T-helper 9 cell (primary cell): ENCODE results near the gene GOLGA6B.
"Not testable (repeated sequence)": the region's sequence is repeated elsewhere in the genome, so short reads cannot be mapped to it uniquely, and the experiment has no call there.

Experiments used
- DNase-seq: peaks from one replicate; pipeline ENCODE4 v3.0.0-alpha.2; 2020

The GOLGA6B gene

DNA sequence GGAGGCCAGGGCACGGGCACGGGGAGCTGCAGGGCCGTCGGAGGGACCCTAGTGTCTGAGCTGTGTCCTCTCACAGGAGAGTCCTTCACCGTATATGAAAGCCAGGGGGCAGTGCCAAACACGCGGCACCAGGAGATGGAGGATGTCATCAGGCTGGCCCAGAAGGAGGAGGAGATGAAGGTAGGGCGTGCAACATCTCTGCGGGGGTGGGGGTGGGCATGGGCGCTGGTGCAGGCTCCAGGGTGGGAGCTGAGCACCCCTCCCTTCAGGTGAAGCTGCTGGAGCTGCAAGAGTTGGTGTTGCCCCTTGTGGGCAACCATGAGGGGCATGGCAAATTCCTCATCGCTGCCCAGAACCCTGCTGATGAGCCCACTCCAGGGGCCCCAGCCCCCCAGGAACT, 11.2 kb downstream of the GOLGA6B start:
- DNase-seq = not testable (repeated sequence)

DNA sequence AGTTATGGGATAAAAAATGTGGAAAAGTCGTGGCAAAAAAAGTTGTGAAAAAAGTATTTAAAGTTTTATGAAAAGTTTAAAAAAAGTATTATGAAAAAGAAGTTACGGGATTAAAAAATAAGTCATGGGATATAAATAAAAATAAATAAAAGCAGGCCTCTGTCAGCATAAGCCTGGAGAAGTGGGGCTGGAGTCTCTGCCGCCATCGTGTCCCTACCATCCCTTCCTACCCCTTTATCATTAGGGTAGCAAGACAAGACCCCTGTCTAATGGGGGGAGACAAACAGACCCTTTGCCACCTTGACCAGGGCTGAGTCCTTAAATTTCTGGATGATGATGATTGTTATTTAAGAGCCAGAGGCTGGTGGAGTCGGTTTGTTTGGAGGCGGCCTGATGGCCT, 15.3 kb downstream of the GOLGA6B start:
- DNase-seq = not testable (repeated sequence)

DNA sequence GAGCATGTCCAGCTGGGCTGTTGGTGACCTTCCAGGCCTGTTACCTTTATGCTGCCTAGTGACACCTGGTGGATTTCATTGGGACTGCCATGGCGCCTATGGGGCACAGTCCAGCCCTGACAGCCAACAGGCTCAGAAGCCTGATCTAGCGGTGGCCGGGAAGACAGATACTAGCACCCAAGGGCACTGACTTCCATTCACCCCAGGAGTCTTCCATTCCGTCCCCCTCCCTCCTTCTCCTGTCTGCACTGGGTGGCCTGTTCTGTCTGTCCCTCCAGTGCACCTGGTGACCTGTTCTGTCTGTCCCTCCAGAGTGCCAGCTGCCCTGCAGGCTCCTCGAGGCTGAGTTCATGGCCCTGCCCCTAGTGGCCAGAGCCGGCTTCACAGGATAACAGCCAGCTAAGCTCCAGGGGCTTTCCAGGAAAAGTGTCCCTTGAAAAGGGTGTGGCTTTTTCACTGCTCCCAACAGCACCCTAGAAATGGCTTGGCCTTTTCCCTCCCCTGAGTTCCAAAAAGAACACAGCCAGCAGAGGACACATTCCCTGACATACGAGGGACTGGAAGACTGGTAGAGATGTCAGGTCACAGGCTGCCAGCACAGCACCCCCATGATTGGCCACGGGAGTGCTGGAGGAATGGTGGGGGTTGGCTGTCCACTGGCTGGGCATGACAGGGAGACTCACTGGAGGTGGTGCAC, 16.3 kb downstream of the GOLGA6B start:
- DNase-seq = peak; percentile 55

DNA sequence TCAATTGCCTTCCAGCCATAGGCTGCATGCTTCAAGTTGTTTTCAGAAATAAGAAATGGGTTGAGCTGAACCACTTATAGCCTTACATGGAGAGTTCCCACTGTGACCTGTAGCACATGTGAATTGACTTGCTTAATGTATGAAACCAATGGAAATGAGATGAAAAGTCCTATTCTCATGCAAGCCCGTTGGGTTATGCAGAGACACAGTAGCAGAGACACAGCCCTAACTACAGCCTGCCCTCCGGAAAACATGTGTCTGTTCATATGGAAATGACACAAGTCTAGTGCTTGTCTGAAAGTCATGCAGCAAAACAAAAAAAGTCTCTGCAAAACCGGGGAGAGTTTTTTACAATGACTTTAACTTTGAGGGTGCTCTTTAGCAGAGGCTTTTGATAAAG, 17.0 kb downstream of the GOLGA6B start:
- no peak for DNase-seq

DNA sequence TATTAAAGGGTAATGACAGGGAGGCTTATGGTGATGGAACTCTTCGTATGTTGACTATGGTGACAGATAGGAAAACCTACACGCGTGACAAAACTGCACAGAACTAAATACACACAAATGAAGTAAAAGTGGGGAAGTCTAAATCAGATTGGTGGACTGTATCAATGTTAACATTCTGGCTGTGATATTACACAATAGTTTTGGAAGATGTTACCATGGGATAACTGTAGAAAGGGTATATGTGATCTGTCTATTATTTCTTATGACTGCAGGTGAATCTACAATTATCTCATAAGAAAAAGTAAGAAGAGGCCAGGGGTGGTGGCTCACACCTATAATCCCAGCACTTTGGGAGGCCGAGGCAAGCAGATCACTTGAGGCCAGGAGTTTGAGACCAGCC, 22.3 kb downstream of the GOLGA6B start:
- no peak for DNase-seq

DNA sequence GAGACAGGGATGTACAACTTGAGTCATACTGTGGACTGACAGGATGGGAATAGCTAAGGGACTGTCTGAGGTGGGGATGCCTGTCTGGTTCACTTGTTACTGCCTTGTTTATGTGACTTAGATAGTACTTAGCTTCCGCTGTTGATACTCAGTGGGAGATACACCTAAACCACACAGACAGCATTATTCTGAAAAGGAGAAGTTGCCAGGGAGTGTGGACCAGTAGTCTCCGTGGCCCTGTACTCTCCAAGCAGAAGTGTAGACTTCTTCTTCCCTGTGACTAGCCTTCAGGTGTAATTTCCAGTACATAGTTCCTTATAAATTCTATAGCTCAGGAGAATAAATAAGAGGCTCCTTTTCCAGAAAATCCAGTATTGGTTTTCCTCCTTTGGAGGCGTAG, 26.4 kb downstream of the GOLGA6B start:
- DNase-seq = no peak

DNA sequence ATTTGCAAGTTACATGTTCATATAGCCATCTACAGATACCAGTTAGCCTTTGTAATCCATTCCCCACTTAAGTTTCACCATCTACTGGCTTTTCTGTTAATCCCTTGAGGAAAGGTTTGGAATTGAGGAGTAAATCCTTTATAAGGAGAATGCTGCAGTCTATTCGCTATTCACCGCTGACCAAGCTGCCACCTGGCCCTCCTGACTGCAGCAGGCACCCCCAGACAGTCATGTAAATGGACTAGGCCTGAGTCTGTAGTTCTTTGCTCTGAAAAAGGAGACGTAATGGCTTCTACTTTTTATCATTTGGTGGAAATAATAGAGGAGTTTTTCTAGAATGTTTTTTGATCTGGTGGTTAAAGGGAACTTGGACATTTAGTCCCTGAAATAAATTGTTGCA, 28.3 kb downstream of the GOLGA6B start:
- DNase-seq = no peak

DNA sequence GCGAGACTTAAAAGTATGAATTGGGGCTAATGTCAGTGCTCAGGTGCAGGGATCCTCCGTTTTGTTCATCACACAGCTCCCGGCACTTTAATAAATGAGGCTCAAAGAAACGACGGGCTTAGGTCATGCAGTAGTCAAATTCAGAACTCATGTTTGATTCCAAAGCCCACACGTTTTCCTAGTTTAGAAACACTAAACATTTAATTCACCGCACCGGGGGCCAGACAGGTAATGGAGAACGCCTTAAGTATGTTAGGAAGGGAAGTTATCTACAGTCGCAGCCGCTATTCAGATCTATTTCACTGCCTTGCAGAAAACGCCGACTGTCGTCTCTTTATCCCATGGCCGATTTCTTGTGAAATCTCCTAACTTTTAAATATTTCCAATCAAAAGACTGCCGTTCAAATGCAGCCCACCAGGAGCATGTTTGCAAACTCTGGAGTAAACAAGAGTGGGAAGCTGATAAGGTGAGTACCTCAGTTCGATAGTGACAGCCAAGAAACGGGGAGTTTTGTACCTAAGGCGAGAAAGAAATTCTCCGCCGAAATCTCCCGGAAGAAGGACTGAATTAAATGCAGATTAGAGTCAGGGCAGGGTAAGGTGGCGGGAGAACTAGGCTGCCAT, 30.9 kb downstream of the GOLGA6B start:
- no peak for DNase-seq

DNA sequence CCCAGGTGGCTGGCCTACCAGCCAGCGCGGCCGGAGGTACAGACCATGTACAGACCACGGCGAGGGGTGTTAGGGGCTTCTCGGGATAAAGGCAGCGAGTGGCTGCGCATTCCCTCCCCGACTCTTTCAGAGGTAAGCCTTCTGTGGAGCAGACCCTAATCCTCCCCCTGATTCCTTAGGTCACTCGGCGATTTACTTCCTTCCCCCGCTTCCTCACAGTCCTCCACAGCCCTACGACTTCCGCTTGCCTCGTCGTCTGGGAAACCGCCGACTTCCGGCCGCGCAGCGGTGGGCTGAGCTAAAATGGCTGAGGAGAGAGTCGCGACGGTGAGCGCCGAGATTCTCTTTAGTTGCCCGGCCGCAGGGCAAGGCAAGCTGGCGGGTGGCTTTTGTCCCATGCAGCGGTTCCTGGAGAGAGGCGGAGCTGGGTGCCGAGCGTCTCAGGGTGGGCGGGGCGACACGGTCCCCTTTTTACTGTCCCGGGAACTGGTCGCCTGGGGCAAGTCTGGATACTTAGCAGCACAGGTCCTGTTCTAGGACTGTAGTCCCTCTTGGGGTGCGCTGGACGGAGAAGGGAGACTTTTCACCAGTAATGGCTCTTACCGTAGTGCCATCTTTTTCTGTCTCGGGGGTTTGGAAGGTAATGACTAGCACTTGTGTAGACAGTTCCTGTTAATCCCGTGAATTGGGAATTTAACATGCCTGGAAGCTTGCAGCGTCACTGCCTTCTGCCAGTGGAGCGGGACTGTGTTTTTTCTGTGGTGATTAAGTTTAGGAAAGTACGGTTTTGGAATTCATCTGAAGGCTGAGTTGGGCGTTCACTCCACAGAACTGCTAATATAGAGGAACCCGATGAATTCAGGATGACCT, 31.7 kb downstream of the GOLGA6B start, which contains the start of the genes BBS4 and HIGD2B:
Gene BBS4 (plus strand): TSS at position 283 of the 870 bp plus-strand sequence. CDS start 21 bp downstream, at position 304.
Gene HIGD2B (minus strand): TSS at position 258 of the 870 bp plus-strand sequence. CDS start 9,808 bp downstream, outside the sequence.
- DNase-seq = peak; percentile 71

DNA sequence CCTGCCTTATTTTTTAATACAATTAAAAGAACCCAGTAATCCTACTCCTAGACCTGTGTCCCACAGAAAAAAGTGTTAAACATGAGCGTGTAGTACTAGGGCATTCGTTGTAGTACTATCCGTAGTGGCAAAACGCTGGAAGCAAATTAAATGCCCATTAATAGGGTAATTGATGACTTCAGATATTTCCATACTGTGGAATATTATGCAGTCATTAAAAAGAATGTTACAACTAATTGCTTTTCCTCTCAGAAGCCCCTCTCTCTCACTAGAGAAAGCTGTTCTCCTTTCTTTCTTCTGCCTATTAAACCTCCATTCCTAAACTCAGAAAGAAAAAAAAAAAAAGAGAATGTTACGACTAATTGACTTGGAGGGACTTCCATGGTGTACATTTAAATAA, 34.2 kb downstream of the GOLGA6B start:
- DNase-seq = no peak

DNA sequence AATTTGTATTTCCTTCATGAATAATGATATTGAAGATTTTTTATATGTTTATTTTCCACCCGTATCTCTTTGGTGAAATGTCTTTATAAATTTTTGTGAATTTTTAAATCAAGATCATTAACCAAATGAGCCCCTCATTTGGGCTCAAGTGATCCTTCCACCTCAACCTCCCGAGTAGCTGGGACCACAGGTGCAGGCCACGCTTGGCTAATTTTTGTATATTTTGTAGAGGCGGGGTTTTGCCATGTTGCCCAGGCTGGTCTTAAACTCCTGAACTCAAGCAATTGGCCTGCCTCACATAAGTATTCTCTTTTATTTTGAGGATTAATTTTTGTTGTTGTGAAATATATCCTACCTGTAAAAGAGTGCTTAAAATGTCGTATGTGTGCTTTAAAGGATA, 36.4 kb downstream of the GOLGA6B start:
- no peak for DNase-seq

DNA sequence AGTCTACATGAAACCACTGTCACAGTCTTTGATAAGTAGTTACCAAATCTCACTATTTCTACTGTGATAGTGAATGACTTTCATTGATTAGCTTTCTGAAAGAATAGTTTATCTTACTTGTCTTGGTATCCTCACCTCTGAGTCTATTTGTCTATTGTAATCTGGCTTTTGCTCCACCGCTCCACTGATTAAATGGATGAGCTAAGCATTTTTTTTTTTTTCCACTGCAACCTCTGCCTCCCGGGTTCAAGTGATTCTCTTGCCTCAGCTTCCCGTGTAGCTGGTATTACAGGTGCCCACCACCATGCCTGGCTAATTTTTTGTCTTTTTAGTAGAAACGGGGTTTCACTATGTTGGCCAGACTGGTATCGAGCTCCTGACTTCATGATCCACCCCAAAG, 44.4 kb downstream of the GOLGA6B start:
- DNase-seq = no peak

DNA sequence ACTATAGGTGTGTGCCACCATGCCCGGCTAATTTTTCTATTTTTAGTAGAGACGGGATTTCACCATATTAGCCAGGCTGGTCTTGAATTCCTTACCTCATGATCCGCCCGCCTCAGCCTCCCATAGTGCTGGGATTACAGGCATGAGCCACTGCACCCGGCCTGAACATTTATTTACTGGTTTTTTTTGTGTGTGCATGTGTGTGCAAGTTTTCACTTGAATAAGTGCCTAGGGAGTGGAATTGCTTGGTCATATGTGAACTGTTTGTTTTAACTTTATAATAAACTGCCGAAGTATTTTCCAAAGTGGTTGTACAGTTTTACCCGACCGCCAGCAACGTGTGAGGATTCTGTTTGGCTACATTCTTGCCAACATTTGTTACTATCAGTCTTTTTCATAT, 45.6 kb downstream of the GOLGA6B start:
- no peak for DNase-seq

DNA sequence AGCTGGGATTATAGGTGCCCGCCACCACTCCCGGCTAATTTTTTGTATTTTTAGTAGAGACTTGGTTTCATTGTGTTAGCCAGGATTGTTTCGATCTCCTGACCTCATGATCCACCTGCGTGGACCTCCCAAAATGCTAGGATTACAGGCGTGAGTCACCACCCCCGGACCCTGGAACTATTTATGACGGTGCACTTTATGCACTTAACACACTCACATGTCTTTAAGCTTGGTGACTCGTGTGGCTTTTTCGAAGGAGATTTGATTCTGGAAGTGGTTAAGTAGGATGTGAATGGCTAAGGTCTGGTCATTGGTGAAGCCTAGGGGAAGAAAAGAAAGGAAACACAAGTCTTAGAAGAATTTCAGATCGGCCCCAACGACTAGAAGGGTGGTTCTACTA, 51.8 kb downstream of the GOLGA6B start:
- DNase-seq = no peak

DNA sequence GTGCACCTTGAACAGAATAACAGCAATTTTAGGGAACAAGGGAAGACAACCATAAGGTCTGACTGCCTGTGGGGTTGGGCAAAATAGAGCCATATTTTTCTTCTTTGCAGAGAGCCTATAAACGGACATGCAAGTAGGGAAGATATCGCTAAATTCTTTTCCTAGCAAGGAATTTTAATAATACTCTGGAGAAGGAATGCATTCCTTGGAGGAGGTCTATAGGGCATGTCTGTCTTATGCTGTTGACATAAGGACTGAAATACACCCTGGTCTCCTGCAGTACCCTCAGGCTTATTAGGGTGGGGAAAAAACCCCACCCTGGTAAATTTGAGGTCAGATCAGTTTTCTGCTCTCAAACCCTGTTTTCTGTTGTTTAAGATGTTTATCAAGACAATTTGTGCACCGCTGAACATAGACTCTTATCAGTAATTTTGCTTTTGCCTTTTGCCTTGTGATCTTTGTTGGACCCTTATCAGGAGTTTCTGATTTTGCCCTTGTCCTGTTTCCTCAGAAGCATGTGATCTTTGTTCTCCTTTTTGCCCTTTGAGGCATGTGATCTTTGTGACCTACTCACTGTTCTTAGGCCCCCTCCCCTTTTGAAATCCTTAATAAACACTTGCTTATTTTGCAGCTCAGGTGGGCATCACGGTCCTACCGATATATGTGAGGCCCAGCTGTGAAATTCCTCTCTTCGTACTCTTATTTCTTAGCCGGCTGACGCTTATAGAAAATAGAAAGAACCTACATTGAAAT, 54.2 kb downstream of the GOLGA6B start:
- not testable (repeated sequence) for DNase-seq
